Embryonic facial prominence (tissue), 1 donor: ENCODE results near the gene RTP3.

Experiments used
- DNase-seq: peaks from one replicate; pipeline ENCODE4 v3.0.0-alpha.2; 2016; ENCODE audit errors: extremely low spot score

Gene RTP3

GRCh38 chr3:46469680-46470357 is 28.0 kb upstream of the RTP3 start:
- no peak for DNase-seq

GRCh38 chr3:46470831-46471230 is 26.9 kb upstream of the RTP3 start:
- no peak for DNase-seq

GRCh38 chr3:46471371-46471914 is 26.3 kb upstream of the RTP3 start:
- no peak for DNase-seq

- no peak for DNase-seq
These were observed 25.0 kb upstream of the RTP3 start for GRCh38 chr3:46472736-46473135.

GRCh38 chr3:46477145-46477544 is 20.6 kb upstream of the RTP3 start:
- no peak for DNase-seq

GRCh38 chr3:46477756-46478155 is 20.0 kb upstream of the RTP3 start:
- DNase-seq = no peak

- DNase-seq = no peak
These were observed 19.4 kb upstream of the RTP3 start for GRCh38 chr3:46478341-46478740.

GRCh38 chr3:46479021-46479420 is 18.8 kb upstream of the RTP3 start:
- no peak for DNase-seq

GRCh38 chr3:46479696-46480095 is 18.1 kb upstream of the RTP3 start:
- DNase-seq = no peak

- DNase-seq = no peak
These were observed 17.1 kb upstream of the RTP3 start for GRCh38 chr3:46480491-46481195.

- no peak for DNase-seq
These were observed 16.1 kb upstream of the RTP3 start for GRCh38 chr3:46481636-46482035.

GRCh38 chr3:46482632-46483350 is 15.0 kb upstream of the RTP3 start:
- DNase-seq = no peak

GRCh38 chr3:46483825-46484224 is 14.0 kb upstream of the RTP3 start:
- DNase-seq = no peak

- no peak for DNase-seq
These were observed 13.4 kb upstream of the RTP3 start for GRCh38 chr3:46484388-46484787.

- DNase-seq = no peak
These were observed 12.6 kb upstream of the RTP3 start for GRCh38 chr3:46484911-46485778.

- no peak for DNase-seq
These were observed 12.0 kb upstream of the RTP3 start for GRCh38 chr3:46485779-46486175.

GRCh38 chr3:46488735-46489361 is 8.9 kb upstream of the RTP3 start:
- peak; percentile 74 for DNase-seq

GRCh38 chr3:46489381-46489780 is 8.4 kb upstream of the RTP3 start:
- DNase-seq = no peak

GRCh38 chr3:46489875-46490274 is 7.9 kb upstream of the RTP3 start:
- DNase-seq = no peak

- no peak for DNase-seq
These were observed 7.3 kb upstream of the RTP3 start for GRCh38 chr3:46490338-46491084.
